ENCODE measurements around the gene ZNRF2.
A peak's percentile ranks its signal among the peaks of the same experiment; 100 is the strongest.

Gene ZNRF2

DNA sequence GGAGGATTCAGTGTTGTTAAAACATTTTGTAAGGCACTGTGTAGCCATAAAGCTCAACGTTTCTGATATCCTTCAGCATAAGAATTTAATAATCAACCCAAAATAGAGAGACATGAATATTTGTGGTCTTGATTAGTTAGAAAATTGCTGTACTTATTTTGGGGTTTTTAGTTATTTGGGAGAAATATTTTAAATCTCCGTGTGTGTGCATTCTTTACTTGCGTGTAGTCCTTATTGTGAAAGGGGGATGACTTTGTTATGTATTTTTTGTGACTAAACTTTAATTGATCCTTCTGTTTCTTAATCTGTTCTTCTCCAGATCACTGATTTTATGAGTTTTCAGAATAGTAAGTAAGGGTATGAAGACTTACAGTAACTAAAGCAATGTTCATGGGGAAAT, 81.2 kb downstream of the ZNRF2 start:
- TF ChIP-seq CTCF (IDR thresholded peaks at IDR 0.05; ENCODE audit: low read length, missing control alignments), result no peak
- no peak for DNase-seq (ENCODE audit: low read depth)
- H3K4me3 ChIP-seq (replicated peaks; ENCODE audit: low read depth, low read length), result no peak overlapping the region

- no peak for TF ChIP-seq CTCF (IDR thresholded peaks at IDR 0.05; ENCODE audit: low read length, missing control alignments)
- DNase-seq (ENCODE audit: low read depth), result peak; percentile 27
- H3K4me3 ChIP-seq (replicated peaks; ENCODE audit: low read depth, low read length), result no peak overlapping the region
These were observed 82.2 kb downstream of the ZNRF2 start for GRCh38 chr7:30366606-30367005.

- DNase-seq (ENCODE audit: low read depth), result no peak
- TF ChIP-seq CTCF (IDR thresholded peaks at IDR 0.05; ENCODE audit: low read length, missing control alignments), result no peak
- H3K4me3 ChIP-seq (replicated peaks; ENCODE audit: low read depth, low read length), result no peak overlapping the region
These were observed 83.2 kb downstream of the ZNRF2 start for GRCh38 chr7:30367561-30367960.

DNA sequence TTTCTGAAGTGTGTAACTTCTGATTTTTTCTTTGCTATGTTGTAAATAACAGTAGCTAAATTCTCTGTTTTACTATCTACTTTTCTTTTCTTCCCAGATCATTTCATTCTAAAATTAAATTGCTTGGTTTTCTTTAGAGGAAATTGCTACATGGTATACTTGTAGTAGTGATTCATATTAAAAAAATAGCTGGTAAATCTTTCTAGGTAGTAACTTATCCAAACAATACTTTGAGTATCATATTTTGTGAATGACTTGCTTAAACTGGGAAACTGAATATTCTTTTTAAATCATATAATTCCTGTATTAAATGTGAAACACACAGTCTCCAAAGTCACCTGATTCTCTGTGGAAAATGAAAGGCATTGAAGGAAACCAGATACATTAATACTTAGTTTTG, 85.5 kb downstream of the ZNRF2 start:
- DNase-seq (ENCODE audit: low read depth), result no peak
- TF ChIP-seq CTCF (IDR thresholded peaks at IDR 0.05; ENCODE audit: low read length, missing control alignments), result no peak
- no peak overlapping the region for H3K4me3 ChIP-seq (replicated peaks; ENCODE audit: low read depth, low read length)

GRCh38 chr7:30371321-30371720, 86.9 kb downstream of the ZNRF2 start:
- no peak overlapping the region for H3K4me3 ChIP-seq (replicated peaks; ENCODE audit: low read depth, low read length)
- TF ChIP-seq CTCF (IDR thresholded peaks at IDR 0.05; ENCODE audit: low read length, missing control alignments), result no peak

DNA sequence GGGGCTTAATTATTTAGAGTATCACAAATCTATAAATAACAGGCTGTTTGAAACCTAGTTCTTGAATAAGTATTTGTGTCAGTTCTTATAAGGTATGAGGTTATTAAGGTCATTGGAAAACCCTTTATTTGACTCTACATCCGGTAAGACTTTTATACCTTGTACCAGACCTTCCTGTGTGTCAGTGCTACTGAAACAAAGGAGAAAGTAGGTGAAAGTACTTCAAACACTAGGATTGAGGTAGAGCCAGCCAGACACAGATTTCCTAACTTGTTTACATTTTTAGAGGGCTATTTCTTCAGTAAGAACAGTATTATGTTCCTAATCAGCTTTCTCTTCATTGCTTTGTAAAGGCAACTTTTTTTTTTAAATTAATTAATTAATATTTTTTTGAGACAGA, 93.9 kb downstream of the ZNRF2 start:
- no peak overlapping the region for H3K4me3 ChIP-seq (replicated peaks; ENCODE audit: low read depth, low read length)
- no peak for DNase-seq (ENCODE audit: low read depth)
- no peak for TF ChIP-seq CTCF (IDR thresholded peaks at IDR 0.05; ENCODE audit: low read length, missing control alignments)

More at GRCh38 chr7:30371321-30371720, 86.9 kb downstream of the ZNRF2 start:
- no peak for DNase-seq (ENCODE audit: low read depth)

GRCh38 chr7:30379131-30379530, 94.7 kb downstream of the ZNRF2 start:
- no peak for TF ChIP-seq CTCF (IDR thresholded peaks at IDR 0.05; ENCODE audit: low read length, missing control alignments)
- DNase-seq (ENCODE audit: low read depth), result no peak
- H3K4me3 ChIP-seq (replicated peaks; ENCODE audit: low read depth, low read length), result no peak overlapping the region
